Caco-2 (cell line): ENCODE results near the gene TMEM198. TPM values are rescaled to one million over a fixed set of nuclear protein-coding genes. Genes with fewer than 3 reads are reported as not detected.

Source experiments
- BruUV-seq: library from RNA; stranded (reverse); fragments of 400-500 nt; replicated peaks from 2 replicates; lab custom pipeline; 2021; lab: Mats Ljungman, UMichigan
- CTCF ChIA-PET: fragments of 300-600 bp; sonication (Branson Sonifier 250); formaldehyde crosslinking; loops from one replicate; lab custom pipeline; 2022; ENCODE audit warnings: antibody characterized with exemption; lab: Charles Lee
- POLR2A ChIA-PET: fragments of 300-600 bp; sonication (Branson Sonifier 250); formaldehyde crosslinking; loops from one replicate; lab custom pipeline; 2022; ENCODE audit warnings: antibody characterized with exemption; lab: Charles Lee
- DNase-seq, 2 experiments: peaks; one replicate each; pipeline versions ENCODE4 v3.0.0 to v3.0.0-alpha.2; 2020 to 2022
- H3K27me3 ChIP-seq: replicated peaks from 2 replicates; pipeline ENCODE4 v1.6.0; 2011; ENCODE audit warnings: low read length; ENCODE audit not compliant: control insufficient read depth, insufficient read depth
- H3K36me3 ChIP-seq: 2 replicates; pipeline ENCODE4 v1.5.1; 2011; ENCODE audit warnings: low read length; ENCODE audit not compliant: control insufficient read depth, insufficient read depth
- H3K4me1 ChIP-seq: fragments of 250-450 bp; sonication (Bioruptor Pico); 2 replicates; pipeline ENCODE4 v1.5.1; 2020; ENCODE audit warnings: mild to moderate bottlenecking
- H3K4me3 ChIP-seq: 2 replicates; pipeline ENCODE4 v1.5.1; 2011; ENCODE audit warnings: low read depth, mild to moderate bottlenecking, control low read depth, low read length
- H3K9me3 ChIP-seq: fragments of 250-450 bp; sonication (Bioruptor Pico); 2 replicates; pipeline ENCODE4 v1.5.1; 2020; ENCODE audit warnings: mild to moderate bottlenecking, moderate library complexity
- H3K27ac Mint-ChIP-seq: one replicate; pipeline ENCODE4 v1.8.0; 2022; ENCODE audit warnings: mixed read lengths; ENCODE audit not compliant: unreplicated experiment
- H3K27me3 Mint-ChIP-seq: one replicate; pipeline ENCODE4 v1.8.0; 2022; ENCODE audit warnings: mixed read lengths; ENCODE audit not compliant: insufficient read depth, unreplicated experiment
- H3K36me3 Mint-ChIP-seq: one replicate; pipeline ENCODE4 v1.8.0; 2022; ENCODE audit warnings: mild to moderate bottlenecking, mixed read lengths; ENCODE audit not compliant: insufficient read depth, unreplicated experiment
- H3K4me1 Mint-ChIP-seq: one replicate; pipeline ENCODE4 v1.8.0; 2022; ENCODE audit warnings: low read depth, mixed read lengths; ENCODE audit not compliant: unreplicated experiment
- H3K4me3 Mint-ChIP-seq: one replicate; pipeline ENCODE4 v1.8.0; 2022; ENCODE audit warnings: mild to moderate bottlenecking, moderate library complexity, mixed read lengths; ENCODE audit not compliant: unreplicated experiment
- H3K9me3 Mint-ChIP-seq: one replicate; pipeline ENCODE4 v1.8.0; 2022; ENCODE audit warnings: mixed read lengths; ENCODE audit not compliant: unreplicated experiment
- CTCF ChIP-seq, 2 experiments: fragments of 200-600 bp in 1 of 2; IDR thresholded peaks; 1 replicate in 1 of 2; 2 replicates in 1 of 2; pipeline versions ENCODE4 v1.5.1 to v1.8.0; 2011 to 2022; ENCODE audit warnings: antibody characterized with exemption in 1 of 2, control low read depth in 1 of 2, inconsistent platforms in 1 of 2, low read depth in 1 of 2, low read length in 1 of 2, mild to moderate bottlenecking in 1 of 2, moderate library complexity in 1 of 2; ENCODE audit not compliant: insufficient read depth in 1 of 2, severe bottlenecking in 1 of 2, unreplicated experiment in 1 of 2
- intact Hi-C: fragments of 100-400 bp; cut with micrococcal nuclease; formaldehyde crosslinking; loops from one replicate; pipeline ENCODE4 v1.10.0; 2022; ENCODE audit not compliant: unreplicated experiment
- total RNA-seq: library from RNA; stranded (reverse); gene quantifications from 2 replicates; pipeline ENCODE4 v1.2.3, GENCODE V29; 2022

Gene TMEM198
- total RNA-seq, 1 experiment from 2014 or later: 8.5 TPM

GRCh38 chr2:219523031-219523671, 20.7 kb upstream of the TMEM198 start:
- intact Hi-C loops: no loop called here
- no peaks in the 10 kb centered on the region for H3K36me3 ChIP-seq
- peaks cover 25% of the 10 kb centered on the region for H3K4me1 ChIP-seq
- DNase-seq: no peak
- POLR2A ChIA-PET: no interaction called here
- no peak overlapping the region for H3K4me3 ChIP-seq
- no peaks in the 10 kb centered on the region for H3K27me3 ChIP-seq
- CTCF ChIA-PET: interaction anchor here (0.5 to 1.3 kb wide), 5 partner anchors 10 to 132 kb away, joined by 3 to 5 read pairs (median 4); partner anchors contain the start of gene GMPPA
- Mint-ChIP-seq H3K36me3 (no peaks in the 10 kb centered on the region), H3K27ac (no peak overlapping the region), H3K9me3 (no peaks in the 10 kb centered on the region), H3K27me3 (peaks cover 9% of the 10 kb centered on the region), H3K4me3 (peak overlapping the region; percentile 39), H3K4me1 (peaks cover 26% of the 10 kb centered on the region)
- no TSS peak for BruUV-seq
- no peak for TF ChIP-seq CTCF (IDR thresholded peaks at IDR 0.05; ENCODE audit: insufficient read depth in 1 of 2, low read depth in 1 of 2, low read length in 1 of 2, severe bottlenecking in 1 of 2, unreplicated experiment in 1 of 2)
- H3K9me3 ChIP-seq: no peaks in the 10 kb centered on the region

- Mint-ChIP-seq H3K9me3 (no peaks in the 10 kb centered on the region), H3K36me3 (no peaks in the 10 kb centered on the region), H3K27ac (no peak overlapping the region), H3K4me1 (peaks cover 34% of the 10 kb centered on the region), H3K4me3 (no peak overlapping the region), H3K27me3 (peaks cover 16% of the 10 kb centered on the region)
- ChIA-PET CTCF (interaction anchor here (1.1 to 8.2 kb wide), 3 partner anchors 15 to 230 kb away, joined by 3 to 243 read pairs (median 14); partner anchors contain the start of gene GMPPA), POLR2A (no interaction called here)
- no TSS peak for BruUV-seq
- Histone ChIP-seq H3K9me3 (no peaks in the 10 kb centered on the region), H3K4me1 (peaks cover 25% of the 10 kb centered on the region), H3K4me3 (no peak overlapping the region), H3K27me3 (no peaks in the 10 kb centered on the region; the same call in 1 of the 2 replicates), H3K36me3 (no peaks in the 10 kb centered on the region)
- intact Hi-C loops: no loop called here
- DNase-seq: no peak
- no peak for TF ChIP-seq CTCF (IDR thresholded peaks at IDR 0.05; ENCODE audit: insufficient read depth in 1 of 2, low read depth in 1 of 2, low read length in 1 of 2, severe bottlenecking in 1 of 2, unreplicated experiment in 1 of 2)
These were observed 19.0 kb upstream of the TMEM198 start for GRCh38 chr2:219524817-219525216.

- Mint-ChIP-seq H3K4me3 (no peak overlapping the region), H3K27me3 (peaks cover 22% of the 10 kb centered on the region), H3K27ac (no peak overlapping the region), H3K36me3 (no peaks in the 10 kb centered on the region), H3K9me3 (no peaks in the 10 kb centered on the region), H3K4me1 (peaks cover 34% of the 10 kb centered on the region)
- intact Hi-C loops: no loop called here
- TF ChIP-seq CTCF (IDR thresholded peaks at IDR 0.05; ENCODE audit: insufficient read depth in 1 of 2, low read depth in 1 of 2, low read length in 1 of 2, severe bottlenecking in 1 of 2, unreplicated experiment in 1 of 2): no peak
- peak; percentile 61 to 68 for DNase-seq
- H3K9me3 ChIP-seq: no peaks in the 10 kb centered on the region
- no TSS peak for BruUV-seq
- H3K4me1 ChIP-seq: peaks cover 25% of the 10 kb centered on the region
- no peaks in the 10 kb centered on the region; the same call in 1 of the 2 replicates for H3K27me3 ChIP-seq
- ChIA-PET POLR2A (interaction anchor here (0.7 kb wide), 2 partner anchors 27 to 84 kb away, joined by 3 to 4 read pairs; partner anchors contain the start of gene GMPPA), CTCF (interaction anchor here (0.5 to 8.2 kb wide), 11 partner anchors 12 to 231 kb away, joined by 3 to 243 read pairs (median 4); partner anchors contain the start of gene GMPPA)
- no peak overlapping the region for H3K4me3 ChIP-seq
- no peaks in the 10 kb centered on the region for H3K36me3 ChIP-seq
These were observed 18.1 kb upstream of the TMEM198 start for GRCh38 chr2:219525533-219526232.
